Kidney (tissue), 14 donors: Measurements from ENCODE around the gene CTDSP1. TPM values are rescaled to one million over a fixed set of nuclear protein-coding genes. Genes with fewer than 3 reads are reported as not detected.

Experiments
- DNase-seq, 5 donors: peaks; one replicate each; pipeline ENCODE4 v3.0.0-alpha.2; 2013 to 2020
- FAIRE-seq: peaks from 2 replicates; lab custom pipeline; 2012; peaks lifted over from hg19 to GRCh38; lab: Jason Lieb, UNC
- H3K27ac ChIP-seq, 2 donors: one replicate each; pipeline ENCODE4 v1.7.0; 2013; ENCODE audit warnings: low read depth in 2 of 2, low read length in 2 of 2, inconsistent platforms in 1 of 2
- H3K27me3 ChIP-seq: one replicate; pipeline ENCODE4 v1.7.1; 2013; ENCODE audit warnings: low read length, inconsistent platforms; ENCODE audit not compliant: control insufficient read depth, insufficient read depth
- H3K36me3 ChIP-seq, 3 donors: one replicate each; pipeline versions ENCODE4 v1.7.0 to v1.7.1; 2013; ENCODE audit warnings: low read length in 3 of 3, control low read depth in 1 of 3, inconsistent platforms in 1 of 3; ENCODE audit not compliant: insufficient read depth in 3 of 3, control insufficient read depth in 2 of 3
- H3K4me1 ChIP-seq, 3 donors: one replicate each; pipeline versions ENCODE4 v1.7.0 to v1.7.1; 2013; ENCODE audit warnings: low read length in 3 of 3, inconsistent platforms in 1 of 3, low read depth in 1 of 3; ENCODE audit not compliant: control insufficient read depth in 2 of 3, insufficient read depth in 2 of 3
- H3K4me3 ChIP-seq, 3 donors: one replicate each; pipeline versions ENCODE4 v1.7.0 to v1.8.1; 2013; ENCODE audit warnings: low read length in 3 of 3, control low read depth in 1 of 3, inconsistent platforms in 1 of 3
- H3K9ac ChIP-seq, 3 donors: one replicate each; pipeline versions ENCODE4 v1.7.0 to v1.7.1; 2013; ENCODE audit warnings: low read length in 3 of 3, control low read depth in 1 of 3, inconsistent platforms in 1 of 3
- H3K9me3 ChIP-seq, 3 donors: one replicate each; pipeline versions ENCODE4 v1.7.0 to v1.7.1; 2013; ENCODE audit warnings: low read length in 3 of 3, control low read depth in 1 of 3, inconsistent platforms in 1 of 3; ENCODE audit not compliant: control insufficient read depth in 2 of 3, insufficient read depth in 1 of 3
- intact Hi-C: fragments of 100-400 bp; cut with DNase I; formaldehyde crosslinking; loops from one replicate; pipeline ENCODE4 v1.11.1; 2022
- polyA plus RNA-seq: library from polyadenylated mRNA; stranded (reverse); fragments of 350-450 nt; fragmentation: Illumina TruSeq; extraction: RNeasy Lipid Tissue Mini Kit (QIAGEN cat#74804); gene quantifications from one replicate; pipeline ENCODE4 v1.2.3, GENCODE V29; 2014; ENCODE audit warnings: low read depth, low replicate concordance; ENCODE audit not compliant: insufficient read depth
- total RNA-seq: library from RNA; stranded (reverse); fragmentation: NEBNext Ultra II Directional; extraction: Animal tissue kit (Norgen Biotek cat#: 25700); gene quantifications from one replicate; pipeline ENCODE4 v1.2.1, GENCODE V29; 2021
- TF ChIP-seq, protein P1 (sequence below): IDR thresholded peaks from 3 replicates; pipeline ENCODE4 v1.5.1; 2012; ENCODE audit warnings: mild to moderate bottlenecking, moderate library complexity, borderline replicate concordance; ENCODE audit not compliant: insufficient read depth; ENCODE audit errors: extremely low read depth
- donor health status: control.
- donor health status: control.
- donor health status: control.
- donor health status: control.
- donor health status: control.
- donor health status: DM: yes; HTN: yes; CAD: no.
- donor health status: Normal renal cell carcinoma (clear cell type).

CTDSP1 gene
- total and polyA plus RNA-seq, 2 donors from 2014 or later: 118 to 196 TPM

DNA sequence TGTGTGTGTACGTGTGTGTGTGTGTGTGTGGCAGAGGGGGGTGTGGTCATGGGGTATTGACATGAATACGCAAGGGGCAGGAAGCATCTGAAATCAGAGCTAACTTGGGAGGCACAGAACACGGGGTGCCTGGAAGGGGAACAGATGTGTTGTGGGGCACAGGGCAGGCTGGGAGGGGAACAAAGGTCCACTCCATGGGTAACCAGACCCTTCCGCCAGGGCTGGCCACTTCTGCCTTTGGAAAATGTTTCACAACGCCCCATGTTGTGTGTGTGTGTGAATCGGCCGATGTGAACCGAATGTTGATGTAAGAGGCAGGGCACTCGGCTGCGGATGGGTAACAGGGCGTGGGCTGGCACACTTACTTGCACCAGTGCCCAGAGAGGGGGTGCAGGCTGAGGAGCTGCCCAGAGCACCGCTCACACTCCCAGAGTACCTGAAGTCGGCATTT is 17.7 kb upstream of the CTDSP1 start, which contains the start of gene SLC11A1:
Gene SLC11A1, plus strand, starts transcription at position 358 of the 451 bp plus-strand sequence. CDS start 96 bp downstream, outside the sequence.
- intact Hi-C loops: no loop called here
- Histone ChIP-seq H3K9ac (no peak within 1 kb of the TSS), H3K36me3 (no peaks in the 10 kb centered on the region), H3K27ac (no peak within 1 kb of the TSS), H3K4me1 (no peaks in the 10 kb centered on the region), H3K27me3 (no peaks in the 10 kb centered on the region), H3K4me3 (no peak within 1 kb of the TSS), H3K9me3 (no peaks in the 10 kb centered on the region)
- FAIRE-seq: no peak
- TF ChIP-seq, protein P1, sequence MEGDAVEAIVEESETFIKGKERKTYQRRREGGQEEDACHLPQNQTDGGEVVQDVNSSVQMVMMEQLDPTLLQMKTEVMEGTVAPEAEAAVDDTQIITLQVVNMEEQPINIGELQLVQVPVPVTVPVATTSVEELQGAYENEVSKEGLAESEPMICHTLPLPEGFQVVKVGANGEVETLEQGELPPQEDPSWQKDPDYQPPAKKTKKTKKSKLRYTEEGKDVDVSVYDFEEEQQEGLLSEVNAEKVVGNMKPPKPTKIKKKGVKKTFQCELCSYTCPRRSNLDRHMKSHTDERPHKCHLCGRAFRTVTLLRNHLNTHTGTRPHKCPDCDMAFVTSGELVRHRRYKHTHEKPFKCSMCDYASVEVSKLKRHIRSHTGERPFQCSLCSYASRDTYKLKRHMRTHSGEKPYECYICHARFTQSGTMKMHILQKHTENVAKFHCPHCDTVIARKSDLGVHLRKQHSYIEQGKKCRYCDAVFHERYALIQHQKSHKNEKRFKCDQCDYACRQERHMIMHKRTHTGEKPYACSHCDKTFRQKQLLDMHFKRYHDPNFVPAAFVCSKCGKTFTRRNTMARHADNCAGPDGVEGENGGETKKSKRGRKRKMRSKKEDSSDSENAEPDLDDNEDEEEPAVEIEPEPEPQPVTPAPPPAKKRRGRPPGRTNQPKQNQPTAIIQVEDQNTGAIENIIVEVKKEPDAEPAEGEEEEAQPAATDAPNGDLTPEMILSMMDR: no peak
- DNase-seq: peak in 2 of 5 donors; percentile 42 to 83

DNA sequence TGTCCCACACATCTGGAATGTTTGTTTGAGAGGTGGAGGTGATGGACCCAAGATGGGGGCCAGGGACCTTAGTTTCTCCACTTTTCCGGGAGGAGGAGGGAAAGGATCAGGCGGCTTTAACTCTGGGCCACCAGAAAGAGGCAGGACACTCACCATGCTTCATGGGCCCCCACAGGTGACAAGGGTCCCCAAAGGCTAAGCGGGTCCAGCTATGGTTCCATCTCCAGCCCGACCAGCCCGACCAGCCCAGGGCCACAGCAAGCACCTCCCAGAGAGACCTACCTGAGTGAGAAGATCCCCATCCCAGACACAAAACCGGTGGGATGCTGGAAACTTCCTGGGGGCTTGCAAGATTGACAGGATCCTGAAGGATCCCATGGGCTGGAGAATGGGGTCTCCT is 16.9 kb upstream of the CTDSP1 start:
- Histone ChIP-seq H3K36me3 (no peaks in the 10 kb centered on the region), H3K27me3 (no peaks in the 10 kb centered on the region), H3K27ac (no peak overlapping the region), H3K4me3 (no peak overlapping the region), H3K4me1 (peaks cover 0 to 7% (median 6%) of the 10 kb centered on the region in 3 donors), H3K9me3 (no peaks in the 10 kb centered on the region), H3K9ac (no peak overlapping the region)
- intact Hi-C loops: no loop called here
- DNase-seq (no peak), FAIRE-seq (no peak)
- TF ChIP-seq, protein P1: no peak

DNA sequence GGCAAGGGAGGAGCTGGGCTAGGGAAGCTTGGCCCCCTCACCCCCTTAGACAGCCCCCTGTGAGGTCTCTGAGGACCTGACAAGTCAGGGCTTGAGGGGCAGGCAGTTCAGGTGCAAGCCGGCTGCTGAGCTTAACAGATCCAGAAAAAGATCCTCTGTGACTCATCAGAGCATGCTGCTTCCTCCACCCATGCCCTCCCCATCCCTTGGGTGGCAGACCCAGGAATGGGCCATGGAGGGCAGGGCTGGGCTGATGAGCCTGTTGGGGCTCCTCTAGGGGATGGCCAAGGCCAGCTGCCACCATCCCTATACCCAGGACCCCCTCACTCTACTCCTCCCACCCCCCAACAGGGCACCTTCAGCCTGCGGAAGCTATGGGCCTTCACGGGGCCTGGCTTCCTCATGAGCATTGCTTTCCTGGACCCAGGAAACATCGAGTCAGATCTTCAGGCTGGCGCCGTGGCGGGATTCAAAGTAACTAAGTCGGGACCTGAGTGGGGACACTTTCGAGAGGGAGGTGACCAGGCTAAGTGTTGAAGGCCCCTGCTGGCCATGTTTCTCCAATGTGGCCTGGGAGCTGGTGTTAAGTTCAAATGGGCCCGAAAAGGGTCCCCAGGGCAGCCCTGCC is 15.7 kb upstream of the CTDSP1 start:
- FAIRE-seq (no peak), DNase-seq (peak in 1 of 5 donors; percentile 36)
- H3K4me3 ChIP-seq: no peak overlapping the region
- H3K9ac ChIP-seq: no peak overlapping the region
- no peaks in the 10 kb centered on the region for H3K9me3 ChIP-seq
- peaks cover 0 to 7% (median 7%) of the 10 kb centered on the region in 3 donors for H3K4me1 ChIP-seq
- no peaks in the 10 kb centered on the region for H3K27me3 ChIP-seq
- intact Hi-C loops: no loop called here
- no peaks in the 10 kb centered on the region for H3K36me3 ChIP-seq
- H3K27ac ChIP-seq: no peak overlapping the region
- TF ChIP-seq, protein P1: no peak
